GM10266 (cell line): ENCODE data around the gene TYRP1.

Experiments
- DNase-seq: peaks from one replicate; pipeline ENCODE4 v3.0.0; 2012; ENCODE audit errors: extremely low spot score
- TF ChIP-seq, protein P1 (sequence below): IDR thresholded peaks from 2 replicates; pipeline ENCODE4 v1.5.1; 2012; ENCODE audit warnings: mild to moderate bottlenecking, low read depth; ENCODE audit not compliant: control insufficient read depth, insufficient read depth; ENCODE audit errors: missing control alignments

The TYRP1 gene

DNA sequence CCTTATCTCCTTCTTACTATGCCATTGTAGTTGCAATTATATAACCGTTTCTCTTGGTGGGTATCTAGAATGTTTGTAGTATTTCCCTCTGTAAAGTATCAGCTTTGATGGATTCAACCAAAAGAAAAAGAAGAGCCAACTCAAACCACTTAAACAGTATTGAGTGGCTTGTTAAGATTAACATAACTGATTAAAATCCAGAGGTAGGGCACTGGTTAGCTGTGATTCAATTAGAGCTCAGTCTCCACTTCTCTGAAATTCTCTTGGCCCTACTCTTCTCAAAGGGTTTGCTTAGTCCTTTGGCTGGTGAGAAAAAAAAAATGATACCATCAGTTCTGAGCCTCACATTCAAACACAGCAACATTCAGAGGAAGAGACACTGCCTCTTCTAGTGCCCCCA lies 37.0 kb downstream of the TYRP1 start:
- TF ChIP-seq, protein P1, sequence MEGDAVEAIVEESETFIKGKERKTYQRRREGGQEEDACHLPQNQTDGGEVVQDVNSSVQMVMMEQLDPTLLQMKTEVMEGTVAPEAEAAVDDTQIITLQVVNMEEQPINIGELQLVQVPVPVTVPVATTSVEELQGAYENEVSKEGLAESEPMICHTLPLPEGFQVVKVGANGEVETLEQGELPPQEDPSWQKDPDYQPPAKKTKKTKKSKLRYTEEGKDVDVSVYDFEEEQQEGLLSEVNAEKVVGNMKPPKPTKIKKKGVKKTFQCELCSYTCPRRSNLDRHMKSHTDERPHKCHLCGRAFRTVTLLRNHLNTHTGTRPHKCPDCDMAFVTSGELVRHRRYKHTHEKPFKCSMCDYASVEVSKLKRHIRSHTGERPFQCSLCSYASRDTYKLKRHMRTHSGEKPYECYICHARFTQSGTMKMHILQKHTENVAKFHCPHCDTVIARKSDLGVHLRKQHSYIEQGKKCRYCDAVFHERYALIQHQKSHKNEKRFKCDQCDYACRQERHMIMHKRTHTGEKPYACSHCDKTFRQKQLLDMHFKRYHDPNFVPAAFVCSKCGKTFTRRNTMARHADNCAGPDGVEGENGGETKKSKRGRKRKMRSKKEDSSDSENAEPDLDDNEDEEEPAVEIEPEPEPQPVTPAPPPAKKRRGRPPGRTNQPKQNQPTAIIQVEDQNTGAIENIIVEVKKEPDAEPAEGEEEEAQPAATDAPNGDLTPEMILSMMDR = no peak
- DNase-seq = no peak

DNA sequence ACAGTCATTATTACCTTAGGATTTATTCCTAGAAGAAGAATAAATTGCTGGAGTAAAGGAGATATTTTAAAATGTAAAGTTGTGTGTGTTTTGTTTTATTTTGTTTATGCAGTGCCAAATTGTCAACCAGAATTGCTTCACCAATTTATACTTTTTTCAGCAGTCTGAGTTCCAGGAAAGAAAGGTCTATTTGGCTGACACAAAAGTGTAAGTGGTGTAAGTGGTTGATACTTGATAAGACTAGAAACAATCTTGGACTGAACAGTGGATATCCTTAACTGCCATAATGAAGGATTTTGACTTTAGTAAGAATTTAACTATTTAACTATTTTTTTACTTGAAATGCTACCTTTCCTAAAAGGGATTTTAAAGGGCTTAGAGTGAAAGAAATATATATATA lies 37.7 kb downstream of the TYRP1 start:
- TF ChIP-seq, protein P1 = no peak
- no peak for DNase-seq

DNA sequence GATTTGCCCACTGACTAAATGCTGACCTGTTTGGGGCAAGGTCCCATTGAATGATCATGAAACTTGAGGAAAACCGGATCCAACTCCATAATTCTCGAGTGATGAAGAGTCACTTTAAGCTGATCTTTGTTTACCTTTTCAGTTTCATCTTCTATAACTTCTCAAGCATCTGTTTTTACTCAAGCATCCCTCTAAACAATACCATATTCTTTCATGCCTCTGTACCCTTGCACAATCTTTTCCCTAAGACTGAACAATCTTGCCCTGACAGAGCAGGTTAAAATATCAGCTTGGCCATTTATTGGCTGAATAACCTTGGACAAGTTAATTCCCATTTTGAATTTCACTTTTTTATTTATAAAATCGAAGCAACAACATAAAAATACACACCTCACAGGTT lies 39.8 kb downstream of the TYRP1 start:
- no peak for DNase-seq
- TF ChIP-seq, protein P1 = no peak

DNA sequence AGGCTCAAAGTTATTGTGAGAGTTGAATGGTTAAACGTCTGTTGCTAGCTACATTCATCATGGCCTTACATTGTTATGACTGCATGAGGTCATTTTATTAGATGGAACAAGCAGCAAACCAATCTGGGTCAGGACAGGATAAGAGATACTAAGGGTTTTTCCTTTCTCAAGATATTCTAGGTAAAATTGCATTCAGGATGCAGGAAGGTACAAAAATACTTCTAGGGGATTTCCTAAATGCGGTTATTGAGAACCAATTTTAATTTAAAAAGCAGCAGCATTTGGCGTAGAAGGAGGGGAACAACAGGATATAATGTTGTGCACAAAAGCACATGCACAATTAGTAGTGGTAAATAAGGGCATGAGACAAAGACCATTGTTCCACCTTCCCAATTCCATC lies 42.5 kb downstream of the TYRP1 start:
- DNase-seq = no peak
- TF ChIP-seq, protein P1 = no peak

DNA sequence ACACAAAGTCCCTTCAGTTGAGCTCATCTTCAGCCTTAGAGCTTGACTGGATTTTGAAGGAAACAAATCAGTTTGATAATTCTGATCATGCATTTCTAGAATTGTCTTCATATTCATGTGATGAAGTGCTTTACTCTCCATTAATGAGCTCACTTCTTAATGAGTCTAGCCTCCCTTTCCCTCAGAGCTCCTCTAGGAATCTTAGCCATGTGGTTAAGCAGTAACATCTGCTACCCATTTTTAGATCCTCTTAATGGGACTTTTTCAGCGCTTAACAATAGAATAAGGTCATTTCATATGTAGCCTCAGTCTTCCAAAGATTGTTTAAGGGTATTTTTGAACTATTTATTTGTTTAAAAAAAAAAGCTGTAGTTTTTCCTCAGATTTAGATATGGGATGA lies 44.7 kb downstream of the TYRP1 start:
- TF ChIP-seq, protein P1 = no peak
- DNase-seq = no peak

DNA sequence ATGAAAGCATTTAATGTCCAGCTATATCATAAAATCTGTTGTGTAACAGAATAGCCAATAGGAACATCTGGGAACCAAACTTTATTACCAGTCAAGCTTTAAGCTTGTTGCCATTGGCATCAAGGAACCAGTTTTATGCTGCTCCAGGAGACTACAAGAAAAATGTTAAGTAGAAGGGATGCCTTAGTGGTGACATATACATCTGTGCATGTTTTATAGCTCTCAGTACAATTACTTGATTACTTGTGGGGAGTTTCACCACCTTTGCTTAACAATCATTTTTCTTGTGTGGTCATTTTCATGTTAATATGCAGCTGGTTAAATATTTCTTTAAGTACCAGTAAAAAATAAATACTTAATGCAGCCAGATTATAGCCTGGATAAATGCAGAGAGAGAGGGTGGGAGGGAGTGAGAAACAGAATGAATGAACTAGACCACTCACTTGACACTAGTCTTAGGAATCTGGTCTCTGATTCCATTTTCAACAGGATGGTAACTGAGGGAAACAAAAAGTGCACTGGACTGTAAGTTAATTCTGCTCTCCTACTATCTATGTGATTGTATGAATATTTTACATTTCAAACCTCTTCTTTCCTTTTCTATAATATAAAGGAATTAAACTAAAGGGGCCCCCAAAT lies 45.9 kb downstream of the TYRP1 start:
- DNase-seq = no peak
- TF ChIP-seq, protein P1 = no peak

DNA sequence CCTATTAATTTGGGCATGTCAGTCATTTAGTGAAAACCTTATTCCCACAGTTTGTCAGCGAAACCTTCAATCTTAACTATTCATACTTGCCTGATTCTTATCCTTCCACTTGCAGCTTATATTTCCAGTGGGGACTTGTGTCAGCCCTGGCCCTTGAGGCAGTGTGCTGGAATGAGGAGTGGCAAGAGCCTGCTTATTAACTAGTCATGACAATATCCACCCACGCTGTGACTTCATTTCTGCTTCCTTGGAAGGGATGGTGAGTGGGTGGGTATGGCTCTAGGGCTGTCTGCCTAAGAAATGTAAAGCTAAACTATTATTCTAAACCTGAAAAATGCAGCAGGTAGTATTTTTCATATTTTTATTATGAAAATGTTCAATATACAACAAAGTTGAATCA lies 47.7 kb downstream of the TYRP1 start:
- TF ChIP-seq, protein P1 = no peak
- DNase-seq = no peak
